ENCODE data around the gene DSC1.
"Not testable (repeated sequence)": the region's sequence is repeated elsewhere in the genome, so short reads cannot be mapped to it uniquely, and the experiment has no call there.

DSC1 gene

DNA sequence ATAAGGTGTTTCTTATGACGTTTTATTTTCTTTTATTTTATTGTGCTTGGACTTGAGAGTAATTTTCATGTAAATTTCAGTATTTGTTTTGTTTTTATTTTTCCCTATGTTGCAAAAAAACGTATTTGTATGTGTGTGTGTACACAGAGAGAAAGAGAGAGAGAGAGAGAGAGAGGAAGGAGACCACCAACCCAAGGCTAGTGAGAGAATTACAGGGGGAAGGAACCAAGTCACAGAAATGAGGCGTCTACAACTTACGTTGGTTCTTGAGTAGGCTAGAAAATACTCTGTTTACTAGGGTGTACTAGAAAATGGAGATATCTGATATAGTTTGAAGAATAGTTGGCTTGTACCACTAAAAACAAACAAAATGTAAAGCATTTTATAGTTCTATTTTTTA is 7.7 kb upstream of the DSC1 start:
- DNase-seq, result no peak

DNA sequence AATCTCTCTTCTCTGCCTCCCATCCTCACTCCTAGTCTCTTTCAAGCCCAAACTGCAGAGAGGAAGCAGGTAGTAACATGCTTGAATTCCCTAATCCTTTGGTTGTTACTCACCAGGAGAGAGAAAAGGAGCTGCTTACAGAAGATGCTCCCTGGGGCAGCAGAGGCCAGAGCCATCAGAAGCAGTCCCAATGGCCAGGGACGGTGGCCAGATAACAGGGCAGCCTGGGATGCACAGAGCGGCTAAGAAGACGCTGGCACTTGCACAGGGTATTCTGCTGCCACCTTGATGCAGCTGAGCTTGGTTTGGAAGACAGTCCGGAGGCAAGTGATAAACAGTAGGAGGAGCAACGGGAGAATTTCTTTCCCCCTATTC is 250 bp downstream of the DSC1 start:
- DNase-seq, result no peak

DNA sequence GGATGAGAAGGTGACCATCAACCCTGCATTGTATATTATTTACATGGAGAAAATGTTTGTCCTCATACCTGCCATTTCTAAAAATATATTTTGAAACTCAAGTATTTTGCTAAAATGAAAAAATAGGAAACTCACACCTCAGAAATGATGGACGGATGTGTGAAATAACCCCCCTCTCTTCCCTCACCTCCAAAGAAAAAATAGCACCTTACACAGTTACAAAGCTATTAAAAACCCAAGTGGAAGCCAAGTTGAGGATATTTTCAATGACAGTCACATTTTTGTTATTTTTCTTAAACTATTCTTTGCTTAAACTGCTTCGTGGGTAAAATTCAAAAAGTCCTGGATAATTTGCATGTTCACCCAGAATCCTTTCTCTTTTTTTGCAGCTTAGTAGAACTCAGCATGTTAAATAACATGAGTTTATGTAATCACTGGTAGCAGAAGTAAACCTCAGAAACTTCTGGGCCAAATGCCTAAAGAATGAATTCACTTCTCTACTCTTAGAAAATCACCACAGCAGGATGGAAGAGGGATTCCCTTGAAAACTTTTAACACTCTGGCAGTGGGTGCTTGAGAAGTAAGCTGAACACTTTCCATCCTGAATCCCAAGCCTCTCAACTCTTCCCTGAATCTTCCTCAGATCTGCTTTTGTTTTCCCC is 768 bp downstream of the DSC1 start:
- no peak for DNase-seq

DNA sequence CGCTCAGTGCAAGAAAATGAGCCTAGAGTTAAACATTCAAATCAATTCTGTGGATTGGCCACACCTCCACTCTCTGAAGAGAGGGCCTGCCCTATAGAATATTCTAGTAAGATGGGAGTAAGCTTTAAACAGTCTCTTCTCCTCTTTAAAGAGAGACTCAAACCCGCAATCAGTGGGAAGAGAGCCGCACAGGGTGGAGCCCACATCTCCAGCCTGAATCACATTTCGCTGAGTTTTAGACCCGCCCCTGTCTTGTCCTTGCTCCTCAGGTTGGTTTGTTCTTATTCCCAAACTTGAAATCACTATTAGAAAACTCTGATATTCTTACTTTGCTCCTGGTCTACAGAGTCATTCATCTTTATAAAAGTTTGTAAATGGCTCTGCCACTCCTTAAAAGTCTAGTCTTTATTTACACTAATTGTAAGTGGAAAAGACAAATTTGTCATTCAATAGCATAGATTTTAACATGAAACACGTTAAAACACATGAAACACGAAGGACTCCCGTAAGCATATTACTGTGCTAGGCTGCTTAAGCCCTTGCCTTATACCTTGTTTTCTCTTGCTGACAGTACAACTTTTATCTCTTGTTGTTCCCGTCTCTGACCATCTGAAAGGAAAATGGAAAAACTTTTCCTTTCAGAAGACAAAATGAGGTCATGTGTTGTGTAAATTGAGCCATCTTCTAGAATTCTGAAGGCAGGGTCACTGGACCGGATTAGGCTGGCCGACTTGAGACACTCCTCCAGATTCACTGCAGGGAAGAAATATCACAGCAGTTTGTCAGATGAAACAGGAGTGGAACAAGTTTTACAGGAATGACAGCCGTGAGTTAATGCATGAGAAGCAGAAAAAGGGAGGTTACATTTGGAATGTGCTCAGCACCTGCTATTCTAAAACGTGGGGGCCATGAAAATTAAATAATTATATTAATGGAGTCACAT is 5.6 kb downstream of the DSC1 start:
- no peak for DNase-seq

DNA sequence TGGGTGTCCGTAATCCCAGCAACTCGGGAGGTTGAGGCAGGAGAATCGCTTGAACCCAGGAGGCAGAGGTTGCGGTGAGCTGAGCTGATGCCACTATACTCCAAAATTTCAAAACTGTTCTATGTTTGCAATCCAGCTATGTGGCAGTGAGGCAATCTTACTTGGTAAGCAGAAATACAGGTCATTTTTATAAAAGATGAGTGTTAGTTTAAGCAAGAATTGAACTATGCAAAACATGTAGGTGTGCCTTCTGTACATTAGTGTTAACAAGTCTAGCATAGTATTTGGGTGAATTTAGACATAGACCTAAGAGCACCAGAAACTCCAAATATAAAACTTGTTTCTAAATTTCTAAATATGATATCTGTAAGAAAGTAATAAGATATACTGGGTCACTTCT is 7.2 kb downstream of the DSC1 start:
- DNase-seq, result no peak

DNA sequence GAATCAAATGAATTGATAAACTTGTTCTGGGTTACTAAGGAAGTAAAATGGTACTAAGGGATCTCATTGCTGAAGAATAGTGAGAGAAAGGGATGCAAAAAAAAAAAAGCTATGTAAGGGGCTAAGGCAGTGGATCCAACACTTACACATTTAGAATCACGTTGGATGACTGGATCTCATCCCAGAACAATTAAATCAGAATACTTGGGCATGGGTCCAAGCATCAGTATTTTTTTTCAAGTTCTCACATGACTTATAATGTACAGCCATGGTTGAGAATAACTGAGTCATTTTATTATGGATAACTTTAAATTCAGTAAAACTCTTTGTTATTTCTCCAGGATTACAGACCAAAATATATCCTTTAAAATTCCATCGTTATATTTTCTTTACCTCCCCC is 8.5 kb downstream of the DSC1 start:
- no peak for DNase-seq

DNA sequence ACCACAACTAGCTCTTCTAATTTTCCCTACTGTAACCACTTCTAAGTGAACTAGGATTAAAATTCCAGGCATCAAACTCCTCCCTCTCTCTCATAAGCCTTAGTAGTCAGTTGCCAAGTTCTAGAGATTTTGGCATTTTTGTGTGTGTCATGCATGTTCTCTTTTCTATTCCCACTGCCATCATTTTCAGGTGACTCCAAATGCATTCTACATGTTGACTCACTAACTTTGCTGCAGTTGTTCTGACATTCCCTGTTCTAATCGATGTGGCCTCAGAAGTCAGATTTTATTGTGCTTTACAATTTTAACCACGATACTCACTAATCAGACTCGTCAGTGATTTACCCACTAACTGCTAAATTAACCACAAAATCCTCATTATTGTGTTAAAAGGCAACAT is 13.3 kb downstream of the DSC1 start:
- no peak for DNase-seq

DNA sequence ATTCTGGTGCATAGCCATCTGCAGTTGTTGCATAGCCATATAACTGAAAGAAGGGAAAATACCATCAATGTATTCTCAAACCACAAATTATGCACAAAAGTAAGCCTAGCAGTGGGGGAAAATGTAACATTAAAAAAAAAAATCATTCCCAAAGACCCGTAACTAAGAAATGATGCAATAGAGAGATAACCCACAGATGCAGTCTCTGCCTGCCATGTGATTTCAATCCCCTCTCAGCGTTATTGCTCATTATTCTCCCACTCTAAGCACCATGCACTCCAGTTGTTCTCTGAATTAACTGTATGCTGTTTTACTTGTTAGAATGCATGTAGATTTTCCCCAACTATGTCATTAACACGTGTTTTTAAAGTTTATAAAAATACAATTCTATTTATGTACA is 14.1 kb downstream of the DSC1 start:
- DNase-seq, result no peak

DNA sequence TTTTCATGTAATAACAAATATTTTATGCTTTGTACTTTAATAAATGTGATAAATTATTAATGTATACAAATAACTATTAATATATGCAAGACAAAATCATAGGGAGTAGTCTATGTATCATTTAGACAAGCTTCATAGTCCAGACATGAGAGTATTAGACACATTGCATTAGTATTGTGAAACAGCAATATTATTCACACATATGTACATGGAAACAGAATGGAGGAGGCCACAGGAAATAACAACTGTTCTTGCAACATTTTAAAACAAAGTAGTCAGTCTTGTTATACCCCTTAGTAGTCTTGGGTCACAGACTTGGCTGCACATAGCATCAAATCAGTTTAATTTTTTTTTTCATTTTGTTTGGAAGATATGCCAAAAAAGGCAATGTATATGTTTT is 15.8 kb downstream of the DSC1 start:
- DNase-seq, result no peak

DNA sequence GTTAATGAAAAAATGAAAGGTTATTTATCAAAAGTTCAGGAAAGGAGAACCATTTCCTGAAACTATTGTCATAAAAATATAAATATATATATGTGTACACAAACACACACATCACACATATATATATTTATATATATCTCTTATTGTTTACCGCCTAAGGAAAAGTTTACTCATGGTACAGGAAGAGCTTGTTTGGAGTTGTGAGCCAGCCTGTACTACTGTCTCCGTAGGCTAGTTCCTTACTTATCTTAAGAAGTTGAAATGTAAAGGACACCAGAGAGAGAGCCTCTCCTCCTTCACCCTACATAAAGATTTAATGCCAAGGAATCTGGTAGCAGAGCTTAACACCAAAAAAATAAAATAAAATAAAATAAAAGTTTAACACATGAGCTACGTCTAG is 19.6 kb downstream of the DSC1 start:
- DNase-seq, result no peak

DNA sequence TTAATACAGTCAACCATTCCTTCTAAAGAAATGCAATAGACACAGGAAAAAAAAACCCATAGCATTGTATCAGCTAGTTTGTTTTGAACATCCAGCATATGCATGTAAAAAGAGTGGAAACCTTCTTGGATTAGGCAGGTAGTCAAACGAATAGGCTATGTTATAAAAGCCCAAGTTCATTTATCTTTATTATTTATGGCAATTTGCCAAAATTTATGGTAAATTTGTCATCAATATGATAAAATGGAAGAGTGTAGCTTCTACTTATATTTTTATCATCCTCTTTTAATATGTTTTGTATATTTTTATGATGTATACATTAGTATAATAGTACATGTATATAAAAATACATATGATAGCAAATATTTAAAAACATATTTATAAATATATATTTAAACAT is 23.9 kb downstream of the DSC1 start:
- no peak for DNase-seq

DNA sequence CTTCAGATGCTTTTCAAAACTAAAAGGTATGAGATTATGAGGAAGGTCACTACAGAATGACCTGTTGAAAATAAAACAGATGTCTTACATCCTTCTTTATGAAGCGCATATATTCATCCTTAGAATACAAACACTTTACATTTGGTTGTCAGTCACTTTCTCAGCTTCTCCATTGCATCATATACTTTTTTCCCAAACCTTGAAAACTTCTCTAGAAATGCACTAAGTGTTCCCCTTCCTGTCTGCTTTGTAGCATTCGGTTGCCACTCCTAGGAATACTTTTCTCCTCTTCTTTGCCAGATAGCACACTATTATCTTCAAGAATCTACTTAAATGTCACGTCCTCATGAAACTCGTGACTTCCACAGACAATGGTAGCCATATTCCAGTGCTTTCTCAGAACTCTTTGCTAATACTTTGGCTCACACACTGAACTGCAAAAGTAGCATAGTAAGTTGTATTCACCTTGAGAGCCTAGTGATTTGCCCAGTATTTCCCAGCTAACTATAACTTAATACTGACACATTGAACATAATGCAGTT is 27.6 kb downstream of the DSC1 start:
- no peak for DNase-seq

DNA sequence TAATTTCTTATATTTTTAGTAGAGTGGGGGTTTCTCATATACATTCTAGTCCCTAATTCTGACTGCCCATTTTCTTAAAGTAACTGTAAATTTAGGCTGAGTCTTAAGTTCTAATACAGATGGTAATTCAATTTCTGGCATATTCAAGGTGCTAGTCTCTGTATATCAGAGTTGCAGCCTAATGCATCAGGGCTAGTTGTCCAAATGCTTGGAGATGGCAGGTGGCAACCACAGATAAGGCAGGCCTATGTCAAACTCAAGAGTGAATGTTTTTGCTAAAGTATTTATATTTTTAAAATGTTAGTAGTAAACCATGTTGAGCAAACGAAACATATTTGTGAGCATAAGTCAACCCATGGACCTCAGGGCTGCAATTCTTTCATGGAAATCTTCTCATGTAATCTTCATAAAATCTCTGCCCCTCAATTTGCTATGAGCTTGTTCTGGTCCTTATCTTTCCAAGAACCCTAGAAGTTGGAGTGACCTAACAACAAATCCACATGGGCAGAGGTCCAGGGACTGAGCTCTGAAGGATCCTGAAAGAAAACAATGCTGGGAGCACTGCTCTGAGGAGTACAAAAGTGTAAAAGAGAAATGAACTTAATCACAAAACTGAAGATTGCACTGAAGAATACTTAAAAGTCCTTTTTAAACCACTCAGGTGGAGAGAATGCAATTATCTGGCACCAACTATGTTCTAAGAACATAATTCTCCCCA is 33.1 kb downstream of the DSC1 start:
- DNase-seq, result no peak

DNA sequence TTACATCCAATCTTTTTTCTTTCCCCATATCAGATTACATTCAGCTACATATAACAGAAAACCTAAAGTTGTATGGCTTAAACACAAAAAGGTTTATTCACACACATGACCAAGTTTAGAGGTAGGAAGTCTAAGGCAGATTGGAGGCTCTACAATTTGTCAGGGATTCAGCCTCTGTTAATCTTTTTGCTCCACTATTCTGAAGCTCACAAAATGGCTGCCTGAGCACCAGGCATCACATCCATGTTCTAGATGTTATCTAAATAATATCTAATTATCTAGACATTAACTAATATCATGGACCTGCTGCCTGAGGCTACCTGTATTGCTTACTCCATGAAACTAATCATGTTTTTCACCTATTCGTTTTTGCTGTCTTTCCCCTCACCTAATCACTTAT is 36.8 kb downstream of the DSC1 start:
- DNase-seq, result no peak

DNA sequence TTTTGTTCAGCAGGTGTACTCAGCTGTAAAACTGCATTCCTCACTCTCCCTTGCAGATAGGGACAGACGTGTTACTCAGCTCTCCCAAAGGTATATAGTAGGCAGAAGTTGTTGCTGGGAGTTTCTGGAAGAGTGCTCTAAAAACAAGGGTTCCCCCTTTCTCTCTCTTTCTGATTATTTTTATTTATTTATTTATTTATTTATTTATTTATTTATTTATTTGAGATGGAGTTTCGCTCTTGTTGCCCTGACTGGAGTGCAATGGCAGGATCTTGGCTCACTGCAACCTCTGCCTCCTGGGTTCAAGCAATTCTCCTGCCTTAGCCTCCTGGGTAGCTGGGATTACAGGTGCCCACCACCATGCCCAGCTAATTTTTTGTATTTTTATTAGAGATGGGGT is 39.5 kb downstream of the DSC1 start:
- DNase-seq, result not testable (repeated sequence)

DNA sequence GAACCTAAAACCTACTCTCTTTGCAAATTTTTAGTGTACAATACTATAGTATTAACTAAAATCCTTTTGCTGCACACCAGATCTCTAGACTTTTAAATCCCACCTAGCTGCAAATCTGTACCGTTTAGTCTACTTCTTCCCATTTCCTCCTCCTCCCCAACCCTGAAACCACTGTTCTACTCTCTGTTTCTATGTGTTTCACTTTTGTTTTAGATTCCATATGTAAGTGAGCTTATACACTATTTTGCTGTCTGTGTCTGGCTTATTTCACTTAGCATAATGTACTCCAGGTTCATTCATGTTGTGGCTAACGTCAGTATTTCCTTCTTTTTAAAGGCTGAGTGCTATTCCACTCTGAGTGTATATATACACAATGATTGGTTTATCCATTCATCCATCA is 42.1 kb downstream of the DSC1 start:
- no peak for DNase-seq

DNA sequence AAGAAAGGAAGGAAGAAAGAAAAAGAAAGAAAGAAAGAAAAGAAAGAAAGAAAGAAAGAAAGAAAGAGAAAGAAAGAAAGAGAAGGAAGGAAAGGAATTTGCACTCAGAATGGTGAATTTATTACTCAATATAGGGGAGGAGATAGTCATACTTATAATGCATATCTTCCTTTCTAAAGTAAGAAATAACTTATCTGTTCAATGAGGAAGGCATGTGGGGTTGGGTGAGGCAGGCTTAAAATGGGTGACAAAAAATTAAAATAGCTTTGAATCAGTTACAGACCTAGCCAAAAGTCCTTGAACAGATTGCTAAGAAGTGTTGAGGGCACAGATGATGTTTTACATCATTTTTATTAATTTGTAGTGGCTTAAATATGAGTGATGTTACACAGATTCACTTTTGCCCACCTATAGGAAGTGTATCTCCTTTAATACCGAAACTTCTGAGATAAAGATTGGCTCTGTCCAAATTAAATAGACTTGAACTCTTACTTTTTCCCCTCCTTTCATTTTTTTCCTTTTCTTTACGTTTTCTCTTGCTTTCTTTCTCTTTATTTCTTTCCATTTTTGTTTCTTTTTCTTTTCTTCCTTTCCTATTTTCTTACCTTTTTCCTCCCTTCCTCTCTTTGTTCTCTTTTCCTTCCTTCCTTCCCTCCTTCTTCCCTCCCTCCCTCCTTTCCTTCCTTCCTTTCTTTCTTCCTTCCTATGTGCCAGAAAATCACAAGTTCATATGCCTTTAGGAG is 45.6 kb downstream of the DSC1 start:
- DNase-seq, result no peak

DNA sequence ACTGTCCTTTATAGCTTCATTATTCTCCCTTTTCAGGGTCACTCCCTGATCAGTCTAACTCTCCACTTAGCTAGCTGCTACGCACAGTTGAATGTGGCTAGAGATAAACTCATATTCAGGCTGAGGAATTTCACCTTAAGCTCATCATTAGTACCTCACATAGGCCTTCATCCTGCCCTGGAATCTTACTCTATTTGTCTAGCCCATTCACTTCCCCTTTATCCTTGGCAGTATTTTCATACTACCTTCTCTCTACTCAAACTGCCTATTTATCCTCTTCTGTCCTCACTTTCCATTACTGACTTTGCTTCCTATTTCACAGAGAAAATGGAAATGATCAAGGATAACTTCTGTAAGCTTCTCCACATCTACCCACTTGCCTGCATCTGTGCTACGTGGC is 49.9 kb downstream of the DSC1 start:
- no peak for DNase-seq

DNA sequence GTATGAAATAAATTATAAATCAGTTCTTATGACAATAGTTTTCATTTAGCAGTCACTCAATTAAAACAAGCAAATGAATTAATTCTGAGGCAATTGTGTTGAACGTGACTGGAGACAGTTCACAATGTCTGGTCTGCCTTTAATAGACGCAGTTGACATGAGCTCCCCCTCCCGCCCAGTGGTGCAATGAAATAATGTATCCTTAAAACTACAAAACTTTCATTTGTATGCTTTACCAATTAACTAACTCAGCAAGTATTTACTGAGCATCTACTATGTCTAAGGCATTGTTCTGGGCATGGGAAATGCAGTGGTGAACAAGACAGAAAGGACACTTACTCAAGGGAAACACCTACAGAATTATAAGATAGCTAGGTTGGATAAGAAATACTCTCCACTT is 56.9 kb downstream of the DSC1 start:
- no peak for DNase-seq

DNA sequence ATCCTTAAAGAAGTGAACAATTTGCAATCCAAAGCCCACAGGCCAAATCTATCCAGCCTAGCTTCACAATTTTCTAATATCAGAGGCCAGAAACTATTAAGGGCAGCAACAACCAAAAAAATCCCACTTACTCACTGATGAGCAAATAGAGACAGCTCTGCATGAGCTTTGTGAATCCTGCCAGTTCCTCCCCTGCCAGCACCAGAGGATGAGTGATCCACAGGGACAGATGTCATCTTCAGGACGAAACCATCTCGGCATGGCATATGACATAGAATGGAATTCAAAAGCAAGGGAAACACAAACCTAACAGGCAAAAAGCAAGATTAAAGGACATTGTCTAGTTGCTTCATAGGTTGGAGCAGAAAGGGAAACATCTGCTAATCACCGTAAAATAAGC is 58.2 kb downstream of the DSC1 start:
- DNase-seq, result no peak

DNA sequence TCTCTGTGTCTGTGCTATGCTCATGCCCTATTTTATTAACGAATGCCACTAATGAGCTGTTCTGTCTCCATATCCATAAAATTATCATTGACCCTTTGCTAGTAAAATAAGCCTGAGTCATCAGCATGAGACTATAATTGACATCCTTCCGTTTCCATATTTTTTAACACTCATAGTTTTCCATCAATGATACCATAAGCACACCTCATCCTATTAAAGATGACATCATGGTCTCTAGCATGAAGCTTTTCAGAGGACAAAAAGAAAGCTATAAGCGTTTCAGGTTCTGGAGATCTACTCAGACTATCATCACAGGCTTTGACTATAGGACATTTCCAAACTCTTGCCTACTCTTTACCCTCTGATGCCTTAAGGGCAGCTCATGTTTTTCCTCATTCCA is 59.2 kb downstream of the DSC1 start:
- no peak for DNase-seq

DNA sequence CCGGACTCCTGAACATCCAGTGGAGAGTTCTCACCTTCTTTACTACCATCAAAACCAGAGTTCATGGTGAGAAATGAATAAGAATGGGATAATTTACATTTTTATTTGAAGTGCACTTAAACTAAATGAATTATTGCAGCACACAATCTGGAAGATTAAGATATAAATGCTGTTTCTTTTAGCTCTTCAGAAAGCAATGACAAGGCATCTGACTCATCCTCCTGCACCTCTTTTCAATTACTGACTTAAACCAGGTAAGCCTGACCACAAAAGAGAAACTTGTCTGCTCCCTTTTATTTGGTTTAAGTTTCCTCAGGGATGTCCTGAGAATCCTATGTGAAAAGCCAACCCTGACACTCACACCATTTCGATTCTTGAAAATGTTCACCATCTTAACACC is 59.7 kb downstream of the DSC1 start:
- no peak for DNase-seq

Data from GF-D8 (cell line).